Stimulated activated naive B cell treated with anti-CD40 and anti-IgM and Interleukin-4, amounts not matched to agents 10 μg/mL and 1 μg/mL and 100 μg/mL, for 72 hours (primary cell): ENCODE results near the gene BNC2.

ENCODE experiments used
- ATAC-seq, 2 donors: fragments of 150-1000 bp; cut with Tn5 transposase; replicated peaks; 2 replicates each; pipeline ENCODE4 v1.10.0; 2021; ENCODE audit warnings: moderate library complexity in 1 of 2
- DNase-seq: peaks from one replicate; pipeline ENCODE4 v3.0.0; 2021
- H3K27ac Mint-ChIP-seq: one replicate; pipeline ENCODE4 v1.8.0; 2022; ENCODE audit warnings: mild to moderate bottlenecking, mixed read lengths
- H3K27me3 Mint-ChIP-seq, 2 donors: one replicate each; pipeline ENCODE4 v1.8.0; 2022; ENCODE audit warnings: mixed read lengths in 2 of 2
- H3K36me3 Mint-ChIP-seq, 2 donors: one replicate each; pipeline ENCODE4 v1.8.0; 2022; ENCODE audit warnings: mixed read lengths in 2 of 2, mild to moderate bottlenecking in 1 of 2
- H3K4me1 Mint-ChIP-seq, 2 donors: one replicate each; pipeline ENCODE4 v1.8.0; 2022; ENCODE audit warnings: mixed read lengths in 2 of 2, mild to moderate bottlenecking in 1 of 2
- H3K4me3 Mint-ChIP-seq, 2 donors: one replicate each; pipeline ENCODE4 v1.8.0; 2022; ENCODE audit warnings: mild to moderate bottlenecking in 2 of 2, mixed read lengths in 2 of 2, moderate library complexity in 1 of 2
- H3K9me3 Mint-ChIP-seq, 2 donors: one replicate each; pipeline ENCODE4 v1.8.0; 2022; ENCODE audit warnings: mixed read lengths in 2 of 2, mild to moderate bottlenecking in 1 of 2

BNC2 gene

DNA sequence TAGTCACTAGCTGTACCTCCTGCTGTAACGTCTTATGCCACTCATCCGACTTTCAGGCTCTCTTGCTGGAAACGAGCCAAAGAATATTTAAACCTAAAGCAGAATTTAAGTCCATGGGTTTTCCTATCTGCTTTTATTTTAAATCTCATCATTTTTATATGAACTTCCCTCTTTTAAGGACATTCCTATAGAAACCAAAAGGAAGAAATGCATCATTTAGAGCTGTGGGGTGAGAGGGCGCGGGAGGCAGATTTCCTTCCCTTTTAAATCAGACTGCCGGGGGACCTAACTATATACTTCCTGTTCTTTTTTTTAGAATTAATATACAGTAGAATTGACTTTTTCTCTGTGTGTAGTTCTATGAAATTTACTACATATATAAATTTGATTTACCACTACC lies 468.8 kb downstream of the BNC2 start:
- Mint-ChIP-seq H3K4me3 (no peak overlapping the region), H3K36me3 (no peaks in the 10 kb centered on the region), H3K27ac (no peak overlapping the region), H3K9me3 (peaks cover 1 to 7% of the 10 kb centered on the region in 2 donors), H3K4me1 (no peaks in the 10 kb centered on the region), H3K27me3 (no peaks in the 10 kb centered on the region)
- DNase-seq: no peak
- ATAC-seq: no peak

- Mint-ChIP-seq H3K27me3 (no peaks in the 10 kb centered on the region), H3K36me3 (no peaks in the 10 kb centered on the region), H3K4me3 (no peak overlapping the region), H3K4me1 (no peaks in the 10 kb centered on the region), H3K9me3 (peaks cover 6 to 8% of the 10 kb centered on the region in 2 donors), H3K27ac (no peak overlapping the region)
- DNase-seq: no peak
- ATAC-seq: no peak
Measured at GRCh38 chr9:16398691-16399090, 471.8 kb downstream of the BNC2 start.

GRCh38 chr9:16396389-16396788 lies 474.1 kb downstream of the BNC2 start:
- no peak for DNase-seq
- Mint-ChIP-seq H3K27me3 (no peaks in the 10 kb centered on the region), H3K4me3 (no peak overlapping the region)

DNA sequence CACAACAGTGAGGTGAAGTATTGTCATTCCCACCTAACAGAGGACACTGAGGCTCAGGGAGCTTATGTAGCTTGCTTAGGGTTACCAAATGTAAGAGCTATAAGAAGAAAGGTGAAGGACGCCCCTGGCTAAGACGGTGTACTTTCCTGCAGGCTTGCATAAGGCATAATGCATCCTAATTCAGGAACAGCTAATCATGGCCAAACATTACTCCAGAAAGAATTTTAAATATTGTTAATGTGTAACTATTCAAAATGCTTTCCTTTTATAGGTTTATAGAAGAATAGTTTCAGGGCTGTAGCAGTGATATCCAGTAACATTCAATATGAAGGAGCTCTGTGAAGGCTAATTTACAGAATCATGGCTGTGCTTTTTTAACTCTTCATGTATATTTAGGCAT lies 479.1 kb downstream of the BNC2 start:
- ATAC-seq (no peak), DNase-seq (no peak)
- Mint-ChIP-seq H3K9me3 (peaks cover 7 to 12% of the 10 kb centered on the region in 2 donors), H3K27ac (no peak overlapping the region), H3K4me3 (no peak overlapping the region), H3K4me1 (no peaks in the 10 kb centered on the region), H3K27me3 (no peaks in the 10 kb centered on the region), H3K36me3 (no peaks in the 10 kb centered on the region)

More at GRCh38 chr9:16396389-16396788, 474.1 kb downstream of the BNC2 start:
- no peak overlapping the region for H3K27ac Mint-ChIP-seq
- no peak for ATAC-seq
- peaks cover 4% of the 10 kb centered on the region in 2 donors for H3K9me3 Mint-ChIP-seq
- no peaks in the 10 kb centered on the region for H3K36me3 Mint-ChIP-seq
- H3K4me1 Mint-ChIP-seq: no peaks in the 10 kb centered on the region

DNA sequence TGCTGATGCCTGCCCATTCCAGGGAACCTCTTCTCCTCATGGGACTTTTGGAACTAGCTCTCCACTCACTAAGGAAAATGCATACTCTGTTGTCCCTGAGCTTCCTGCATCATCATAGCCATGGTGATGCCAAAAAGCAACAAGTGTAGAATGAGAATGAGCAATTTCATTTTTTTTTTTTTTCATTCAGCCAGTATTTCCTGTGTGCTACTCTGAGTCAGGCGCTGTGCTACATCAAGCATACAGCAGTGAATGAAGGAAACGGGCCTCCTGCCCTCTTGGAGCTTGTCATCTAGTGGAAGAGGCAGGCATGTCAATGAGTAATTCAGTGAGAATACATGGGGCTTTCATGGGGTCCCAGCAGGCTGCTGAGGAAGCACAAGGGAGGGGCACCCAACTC lies 483.1 kb downstream of the BNC2 start:
- H3K4me3 Mint-ChIP-seq: no peak overlapping the region
- ATAC-seq (no peak), DNase-seq (no peak)
- no peaks in the 10 kb centered on the region for H3K27me3 Mint-ChIP-seq
- peaks cover 14 to 18% of the 10 kb centered on the region in 2 donors for H3K9me3 Mint-ChIP-seq
- H3K36me3 Mint-ChIP-seq: no peaks in the 10 kb centered on the region
- H3K27ac Mint-ChIP-seq: no peak overlapping the region
- no peaks in the 10 kb centered on the region for H3K4me1 Mint-ChIP-seq

GRCh38 chr9:16386827-16387077 lies 483.7 kb downstream of the BNC2 start:
- Mint-ChIP-seq H3K4me3 (no peak overlapping the region), H3K9me3 (peaks cover 14 to 18% of the 10 kb centered on the region in 2 donors), H3K4me1 (no peaks in the 10 kb centered on the region), H3K27ac (no peak overlapping the region), H3K27me3 (no peaks in the 10 kb centered on the region), H3K36me3 (no peaks in the 10 kb centered on the region)
- ATAC-seq: no peak
- no peak for DNase-seq

DNA sequence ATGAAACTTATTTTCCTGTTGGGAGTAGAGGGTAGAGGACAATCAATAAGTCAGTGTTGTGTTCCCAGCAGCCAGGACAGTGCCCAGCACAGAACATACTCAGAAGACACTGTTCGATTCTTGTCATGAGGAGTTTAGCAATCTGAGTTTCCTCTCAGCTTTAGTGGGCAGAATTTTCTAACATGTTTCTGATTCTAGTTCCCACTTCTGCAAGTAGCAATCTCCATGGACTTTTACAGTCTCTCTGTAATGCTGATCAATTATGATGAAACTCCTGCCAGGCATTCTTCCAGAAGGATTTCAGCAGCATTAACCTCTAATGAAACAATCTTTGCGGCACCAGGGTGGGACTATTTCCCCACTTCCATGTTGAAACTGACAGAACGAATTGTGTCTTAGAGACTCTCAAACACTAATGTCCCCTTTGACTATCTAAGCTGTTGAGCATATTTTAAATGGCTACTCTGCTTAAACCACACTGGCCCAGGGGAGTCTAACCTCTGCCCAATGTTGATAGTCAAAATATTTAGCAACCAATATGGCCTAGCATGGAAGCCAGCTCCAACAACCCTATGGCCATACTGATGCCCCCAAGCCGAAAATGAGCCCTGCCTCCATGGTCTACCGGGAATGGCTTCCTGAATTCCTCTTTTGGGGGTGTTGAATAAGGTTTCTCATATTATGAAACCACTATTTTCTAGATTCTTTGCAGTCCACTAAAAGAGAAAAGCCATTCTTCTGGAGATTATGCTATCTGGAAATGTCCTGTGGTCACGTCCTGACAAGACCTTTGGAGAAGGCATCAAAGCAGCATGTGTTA lies 484.3 kb downstream of the BNC2 start:
- Mint-ChIP-seq H3K36me3 (no peaks in the 10 kb centered on the region), H3K27ac (no peak overlapping the region), H3K4me3 (no peak overlapping the region), H3K9me3 (peaks cover 14 to 18% of the 10 kb centered on the region in 2 donors), H3K4me1 (no peaks in the 10 kb centered on the region), H3K27me3 (no peaks in the 10 kb centered on the region)
- no peak for ATAC-seq
- no peak for DNase-seq

DNA sequence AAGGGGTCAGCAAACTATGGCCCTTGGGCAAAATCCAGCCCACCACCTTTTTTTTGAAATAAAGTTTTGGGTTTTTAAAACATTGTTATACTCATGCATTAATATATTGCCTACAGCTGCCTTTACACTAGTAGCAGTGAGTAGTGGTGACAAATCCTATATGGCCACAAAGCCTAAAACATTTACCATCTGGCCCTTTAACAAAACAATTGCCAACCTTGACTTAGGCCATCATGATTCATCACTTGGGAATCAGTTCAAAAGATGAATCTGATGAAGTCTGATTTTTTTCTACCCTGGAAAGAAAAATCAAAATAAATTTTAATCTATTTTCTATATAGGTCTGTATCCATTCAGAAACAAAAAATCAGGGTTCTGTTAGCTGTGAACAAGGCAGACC lies 484.9 kb downstream of the BNC2 start:
- DNase-seq: no peak
- Mint-ChIP-seq H3K4me1 (no peaks in the 10 kb centered on the region), H3K27me3 (no peaks in the 10 kb centered on the region), H3K36me3 (no peaks in the 10 kb centered on the region), H3K4me3 (no peak overlapping the region), H3K9me3 (peaks cover 14 to 18% of the 10 kb centered on the region in 2 donors), H3K27ac (no peak overlapping the region)
- no peak for ATAC-seq

GRCh38 chr9:16384993-16385392 lies 485.5 kb downstream of the BNC2 start:
- H3K36me3 Mint-ChIP-seq: no peaks in the 10 kb centered on the region
- no peak for ATAC-seq
- H3K27me3 Mint-ChIP-seq: no peaks in the 10 kb centered on the region
- no peaks in the 10 kb centered on the region for H3K4me1 Mint-ChIP-seq
- no peak for DNase-seq
- H3K9me3 Mint-ChIP-seq: peaks cover 15 to 18% of the 10 kb centered on the region in 2 donors
- H3K27ac Mint-ChIP-seq: no peak overlapping the region
- no peak overlapping the region for H3K4me3 Mint-ChIP-seq

DNA sequence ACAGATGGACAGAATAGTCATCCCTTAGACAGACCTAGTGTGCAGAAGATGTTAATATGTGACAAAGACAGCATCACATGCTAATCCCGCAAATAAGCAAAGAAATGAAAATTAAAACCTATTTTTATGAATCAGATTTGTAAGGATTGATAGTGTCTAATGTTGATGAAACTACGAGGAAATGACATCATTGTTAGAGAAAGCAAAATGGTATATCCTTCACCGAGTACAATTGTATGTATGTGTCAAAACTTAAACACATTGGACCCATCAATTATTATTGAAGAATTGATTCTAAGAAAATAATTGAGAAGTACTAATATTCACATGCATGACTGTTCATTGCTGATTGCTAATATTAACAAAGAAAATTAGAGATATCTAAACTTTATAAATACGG lies 493.2 kb downstream of the BNC2 start:
- Mint-ChIP-seq H3K4me3 (no peak overlapping the region), H3K9me3 (peaks cover 4 to 8% of the 10 kb centered on the region in 2 donors), H3K4me1 (no peaks in the 10 kb centered on the region), H3K36me3 (no peaks in the 10 kb centered on the region), H3K27ac (no peak overlapping the region), H3K27me3 (no peaks in the 10 kb centered on the region)
- DNase-seq: no peak
- no peak for ATAC-seq

- H3K27ac Mint-ChIP-seq: no peak overlapping the region
- H3K9me3 Mint-ChIP-seq: peaks cover 2 to 5% of the 10 kb centered on the region in 2 donors
- no peaks in the 10 kb centered on the region for H3K4me1 Mint-ChIP-seq
- no peaks in the 10 kb centered on the region for H3K36me3 Mint-ChIP-seq
- ATAC-seq (no peak), DNase-seq (no peak)
- no peaks in the 10 kb centered on the region for H3K27me3 Mint-ChIP-seq
- H3K4me3 Mint-ChIP-seq: no peak overlapping the region
Measured at GRCh38 chr9:16371306-16371705, 499.2 kb downstream of the BNC2 start.

GRCh38 chr9:16370647-16371046 lies 499.8 kb downstream of the BNC2 start:
- H3K9me3 Mint-ChIP-seq: peaks cover 2 to 5% of the 10 kb centered on the region in 2 donors
- DNase-seq (no peak), ATAC-seq (no peak)
- H3K36me3 Mint-ChIP-seq: no peaks in the 10 kb centered on the region
- H3K4me3 Mint-ChIP-seq: no peak overlapping the region
- no peaks in the 10 kb centered on the region for H3K4me1 Mint-ChIP-seq
- H3K27me3 Mint-ChIP-seq: no peaks in the 10 kb centered on the region
- H3K27ac Mint-ChIP-seq: no peak overlapping the region

DNA sequence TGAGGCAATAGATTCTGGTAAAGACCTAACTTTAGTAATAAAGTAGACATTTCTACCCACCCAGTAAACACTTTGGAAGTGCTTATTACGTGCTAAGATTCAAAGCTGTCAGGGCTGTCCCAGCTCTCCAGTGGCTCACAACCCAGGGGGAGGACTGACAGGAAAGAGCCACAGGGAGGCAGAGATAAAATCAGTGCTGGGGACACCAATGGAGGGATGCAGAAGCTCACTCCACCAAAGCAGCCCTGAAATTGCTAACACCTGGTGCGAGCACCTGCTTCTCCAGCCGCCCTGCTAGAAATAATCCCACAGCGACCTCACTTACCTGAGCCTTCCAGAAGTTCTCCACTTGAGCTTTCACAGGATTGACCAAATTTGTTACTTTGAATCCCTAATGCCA lies 501.0 kb downstream of the BNC2 start:
- no peaks in the 10 kb centered on the region for H3K4me1 Mint-ChIP-seq
- no peak overlapping the region for H3K4me3 Mint-ChIP-seq
- no peaks in the 10 kb centered on the region for H3K36me3 Mint-ChIP-seq
- DNase-seq: no peak
- no peak for ATAC-seq
- H3K27ac Mint-ChIP-seq: no peak overlapping the region
- peaks cover 5% of the 10 kb centered on the region in 2 donors for H3K9me3 Mint-ChIP-seq
- H3K27me3 Mint-ChIP-seq: no peaks in the 10 kb centered on the region

GRCh38 chr9:16368237-16369087 lies 502.0 kb downstream of the BNC2 start:
- no peaks in the 10 kb centered on the region for H3K36me3 Mint-ChIP-seq
- H3K9me3 Mint-ChIP-seq: peaks cover 5% of the 10 kb centered on the region in 2 donors
- no peak for DNase-seq
- ATAC-seq: no peak
- no peak overlapping the region for H3K4me3 Mint-ChIP-seq
- H3K27ac Mint-ChIP-seq: no peak overlapping the region
- no peaks in the 10 kb centered on the region for H3K27me3 Mint-ChIP-seq
- H3K4me1 Mint-ChIP-seq: no peaks in the 10 kb centered on the region

DNA sequence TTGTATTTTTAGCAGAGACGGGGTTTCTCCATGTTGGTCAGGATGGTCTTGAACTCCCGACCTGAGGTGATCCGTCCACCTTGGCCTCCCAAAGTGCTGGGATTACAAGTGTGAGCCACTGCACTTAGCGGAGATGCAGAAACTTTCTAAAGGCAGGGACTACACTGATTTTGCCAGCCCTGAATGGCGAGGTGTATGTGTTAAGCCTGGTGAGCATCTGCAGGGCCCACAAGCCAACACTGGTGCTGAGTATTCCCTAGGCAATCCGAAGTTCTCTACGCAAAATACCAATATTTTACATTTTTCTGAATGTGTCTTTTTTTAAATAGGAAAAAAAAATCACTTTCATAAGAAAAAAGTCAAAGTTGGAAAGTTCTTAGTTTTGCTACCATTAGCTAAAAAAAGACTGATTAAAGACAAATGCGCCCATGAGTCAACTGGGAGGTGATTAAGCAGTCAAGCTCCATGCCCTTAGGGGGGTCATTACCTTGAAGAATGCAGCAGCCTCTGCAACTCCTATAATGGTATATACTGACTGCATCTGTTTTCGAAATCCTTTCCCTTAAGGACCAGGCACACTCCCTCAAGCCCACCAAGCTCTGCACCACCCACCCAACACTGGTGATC lies 502.8 kb downstream of the BNC2 start:
- H3K9me3 Mint-ChIP-seq: peaks cover 5% of the 10 kb centered on the region in 2 donors
- H3K27me3 Mint-ChIP-seq: no peaks in the 10 kb centered on the region
- no peaks in the 10 kb centered on the region for H3K36me3 Mint-ChIP-seq
- no peak overlapping the region for H3K4me3 Mint-ChIP-seq
- DNase-seq: no peak
- ATAC-seq: no peak
- no peak overlapping the region for H3K27ac Mint-ChIP-seq
- H3K4me1 Mint-ChIP-seq: no peaks in the 10 kb centered on the region
